Midbrain (tissue), 1 donor: Measurements from ENCODE around the gene GNA12.

Experiments used
- DNase-seq: peaks from one replicate; lab custom pipeline; 2025; lab: John Stamatoyannopoulos, UW

Gene GNA12

DNA sequence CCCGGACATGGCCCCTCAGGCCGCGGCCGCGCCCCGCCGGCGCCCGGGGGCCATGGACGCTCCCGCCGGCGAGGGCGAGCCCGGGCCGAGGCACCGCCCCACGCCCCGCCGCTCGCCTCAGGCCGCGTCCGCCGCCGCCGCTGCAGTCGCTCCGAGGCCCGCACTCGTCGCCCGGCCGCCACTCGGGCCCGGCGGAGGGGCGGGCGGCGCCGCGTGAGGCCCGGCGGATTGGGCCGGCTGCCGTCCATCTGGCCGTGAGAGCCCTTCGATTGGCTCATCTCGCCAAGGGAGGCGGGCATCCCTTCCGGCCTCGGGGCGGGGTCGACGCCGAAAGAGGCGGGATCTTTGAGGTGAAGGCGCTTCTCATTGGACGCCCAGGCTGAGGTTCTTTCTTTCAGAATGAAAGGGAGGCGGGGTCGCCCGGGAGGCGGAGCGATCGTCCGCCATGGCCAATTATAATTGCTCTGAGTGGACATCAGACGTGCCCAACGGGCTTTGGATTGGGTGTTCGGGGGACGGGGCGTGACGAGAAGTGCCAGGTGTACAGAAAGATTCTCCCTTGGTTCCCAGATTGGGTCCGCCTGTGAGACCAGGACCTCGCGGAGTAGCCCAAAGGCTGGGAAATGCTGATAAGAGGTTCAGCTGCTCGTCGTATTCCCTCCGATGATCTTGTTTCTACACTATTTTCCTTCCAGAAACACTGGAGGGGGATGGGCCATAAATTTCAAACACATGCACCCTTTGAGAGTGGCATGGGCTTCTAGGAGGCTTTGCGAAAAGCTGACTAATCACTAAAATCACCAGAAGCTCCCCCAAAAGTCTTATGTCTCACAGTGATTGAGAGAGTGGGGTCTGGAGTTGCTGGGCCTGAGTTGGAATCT, at the start of gene GNA12:
Gene GNA12 (minus strand): TSS at position 156 of the 881 bp plus-strand sequence. CDS start 147 bp downstream, at position 9.
- peak; percentile 98 for DNase-seq

DNA sequence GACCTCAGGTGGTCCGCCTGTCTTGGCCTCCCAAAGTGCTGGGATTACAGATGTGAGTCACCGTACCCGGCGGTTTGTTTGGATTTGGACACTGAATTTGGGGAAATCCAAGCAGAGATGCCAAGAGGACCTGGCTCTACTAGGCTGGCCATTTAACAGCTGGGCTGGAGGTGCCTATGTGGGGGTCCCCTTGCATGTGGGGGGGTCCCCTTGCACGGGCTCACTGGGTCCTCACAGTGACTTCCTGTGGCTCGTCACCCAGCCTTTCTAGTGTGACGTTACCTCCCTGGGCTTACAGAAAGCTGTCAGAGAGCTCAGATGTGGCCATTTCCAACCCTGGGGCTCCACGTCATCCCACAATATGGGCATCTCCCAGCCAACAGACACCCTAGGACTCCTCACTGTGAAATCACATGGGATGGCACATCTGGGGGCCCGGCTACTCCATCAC, 49.3 kb upstream of the GNA12 start:
- DNase-seq, result no peak

- no peak for DNase-seq
Measured at GRCh38 chr7:2892549-2892948, 48.4 kb upstream of the GNA12 start.

GRCh38 chr7:2887816-2888215, 43.7 kb upstream of the GNA12 start:
- DNase-seq, result peak; percentile 12

DNA sequence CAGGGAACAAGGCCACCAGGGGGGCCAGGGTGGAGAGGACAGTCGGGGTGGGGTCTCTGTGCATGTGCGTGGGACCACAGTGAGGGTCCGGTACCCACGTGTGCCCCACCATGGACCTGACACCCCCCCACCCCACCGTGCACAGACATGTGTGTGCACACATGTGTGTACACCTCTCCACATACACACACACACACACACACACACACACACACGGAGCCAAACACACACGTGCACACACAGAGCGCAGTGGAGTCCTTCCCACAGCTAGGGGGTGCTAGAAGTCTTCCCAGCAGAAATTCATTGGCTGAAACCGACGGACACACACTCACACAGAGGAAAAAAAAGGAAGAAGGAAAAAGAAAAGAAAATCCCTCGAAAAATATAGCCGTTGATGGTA, 42.8 kb upstream of the GNA12 start:
- peak; percentile 41 for DNase-seq

- no peak for DNase-seq
Measured at GRCh38 chr7:2886391-2886790, 42.3 kb upstream of the GNA12 start.

DNA sequence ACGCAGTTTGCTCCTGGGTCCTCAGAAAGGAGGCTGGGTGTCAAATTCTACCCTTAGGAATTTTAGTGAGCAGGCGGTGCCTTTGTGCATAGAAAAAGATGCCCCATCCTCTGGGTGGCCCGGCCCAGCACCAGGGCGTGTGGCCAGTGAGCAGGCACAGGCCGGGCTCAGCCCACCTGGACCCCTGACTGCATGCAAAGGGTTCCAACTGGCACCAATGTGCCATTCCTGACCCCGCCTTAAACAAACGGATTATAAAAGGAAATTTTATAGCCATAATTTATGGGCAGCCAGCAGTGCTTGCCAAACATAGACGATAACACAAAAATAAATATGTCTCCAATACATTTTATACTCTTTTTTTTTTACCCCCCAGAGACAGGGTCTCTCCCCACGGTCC, 40.1 kb upstream of the GNA12 start:
- DNase-seq, result no peak

- no peak for DNase-seq
Measured at GRCh38 chr7:2883101-2883500, 39.0 kb upstream of the GNA12 start.

- no peak for DNase-seq
Measured at GRCh38 chr7:2882111-2882510, 38.0 kb upstream of the GNA12 start.

DNA sequence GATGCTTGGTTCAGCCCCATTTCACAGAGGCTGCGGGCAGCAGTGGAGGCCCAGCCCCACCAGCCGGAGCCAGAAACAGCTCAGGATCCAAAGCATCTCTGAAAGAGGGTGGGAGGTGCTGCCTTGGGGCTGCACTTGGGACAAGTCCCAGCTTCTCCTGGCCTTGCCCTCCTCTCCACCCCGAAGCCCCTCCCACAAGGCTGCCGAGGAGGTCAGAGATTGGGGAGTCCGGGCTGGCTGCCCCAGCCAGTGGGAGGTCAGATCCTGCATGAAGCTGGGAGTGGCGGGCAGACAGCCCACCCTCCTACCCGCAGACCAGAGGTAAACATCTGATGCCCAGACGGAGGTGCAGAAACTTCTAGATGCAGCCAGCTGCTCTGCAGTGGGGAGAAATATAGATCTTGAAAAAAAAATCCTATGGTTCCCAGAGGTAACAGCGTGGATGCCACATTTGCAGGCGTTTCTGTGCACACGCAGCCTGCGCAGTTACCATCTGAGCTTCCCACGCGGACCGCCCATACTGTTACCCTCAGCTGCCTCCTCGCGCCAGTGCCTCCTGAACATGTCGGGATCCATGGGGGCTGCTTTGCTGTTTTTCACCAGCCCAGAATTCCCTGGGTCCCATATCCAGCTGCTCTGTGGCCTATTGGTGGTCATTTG, 36.9 kb upstream of the GNA12 start:
- no peak for DNase-seq

DNA sequence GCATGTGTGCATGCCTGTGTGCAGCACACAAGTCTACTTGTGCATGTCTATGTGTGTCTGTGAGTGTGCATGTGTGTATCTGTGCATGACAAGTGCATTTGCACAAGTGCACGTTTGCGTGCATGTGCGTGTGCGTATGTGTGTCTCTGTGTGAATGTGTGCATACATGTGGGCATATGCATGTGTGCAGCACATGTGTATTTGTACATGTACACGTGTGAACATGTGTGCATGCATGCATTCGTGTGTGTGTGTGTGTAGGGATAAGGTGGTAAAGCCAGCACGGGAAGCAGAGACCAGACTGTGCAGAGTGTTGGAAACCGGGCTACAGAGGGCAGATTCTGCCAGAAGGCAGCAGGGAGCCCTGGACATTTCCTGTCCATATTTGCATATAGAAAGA, 35.9 kb upstream of the GNA12 start:
- DNase-seq, result no peak

- DNase-seq, result no peak
Measured at GRCh38 chr7:2879354-2879753, 35.2 kb upstream of the GNA12 start.

GRCh38 chr7:2878306-2878705, 34.2 kb upstream of the GNA12 start:
- DNase-seq, result no peak

DNA sequence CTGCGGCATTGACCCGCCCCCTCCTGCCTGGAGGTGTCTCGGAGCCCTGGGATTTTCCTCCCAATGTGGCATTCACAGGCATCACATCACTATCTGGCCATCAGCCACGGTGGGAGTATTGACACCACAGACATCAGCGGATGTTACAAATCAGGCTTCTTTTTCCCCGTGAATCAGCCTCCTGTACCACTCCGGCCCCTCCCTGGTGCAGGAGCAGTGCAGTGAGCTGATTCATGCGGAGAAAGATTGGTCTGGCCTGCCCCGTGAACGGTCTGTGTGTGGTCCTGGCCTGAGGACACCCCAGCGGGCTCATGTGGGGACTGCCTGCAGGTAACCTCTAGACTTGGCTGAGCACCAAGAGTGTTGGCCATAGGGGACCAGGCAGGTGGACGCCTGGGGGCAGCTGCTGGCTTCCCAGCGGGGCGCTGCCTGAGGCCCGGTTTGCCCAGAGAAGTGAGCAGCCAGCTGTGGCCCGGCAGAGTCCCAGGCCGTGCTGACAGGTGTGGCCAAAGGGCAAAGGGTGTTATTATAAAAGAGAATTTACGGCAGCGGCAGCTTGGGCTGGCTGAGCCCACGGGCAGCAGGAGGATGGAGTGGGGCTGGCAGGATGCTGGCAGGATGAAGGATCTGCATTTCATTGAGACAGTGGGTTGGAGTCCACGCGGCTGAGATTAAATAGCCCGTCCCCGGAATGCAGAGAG, 32.1 kb upstream of the GNA12 start:
- no peak for DNase-seq

DNA sequence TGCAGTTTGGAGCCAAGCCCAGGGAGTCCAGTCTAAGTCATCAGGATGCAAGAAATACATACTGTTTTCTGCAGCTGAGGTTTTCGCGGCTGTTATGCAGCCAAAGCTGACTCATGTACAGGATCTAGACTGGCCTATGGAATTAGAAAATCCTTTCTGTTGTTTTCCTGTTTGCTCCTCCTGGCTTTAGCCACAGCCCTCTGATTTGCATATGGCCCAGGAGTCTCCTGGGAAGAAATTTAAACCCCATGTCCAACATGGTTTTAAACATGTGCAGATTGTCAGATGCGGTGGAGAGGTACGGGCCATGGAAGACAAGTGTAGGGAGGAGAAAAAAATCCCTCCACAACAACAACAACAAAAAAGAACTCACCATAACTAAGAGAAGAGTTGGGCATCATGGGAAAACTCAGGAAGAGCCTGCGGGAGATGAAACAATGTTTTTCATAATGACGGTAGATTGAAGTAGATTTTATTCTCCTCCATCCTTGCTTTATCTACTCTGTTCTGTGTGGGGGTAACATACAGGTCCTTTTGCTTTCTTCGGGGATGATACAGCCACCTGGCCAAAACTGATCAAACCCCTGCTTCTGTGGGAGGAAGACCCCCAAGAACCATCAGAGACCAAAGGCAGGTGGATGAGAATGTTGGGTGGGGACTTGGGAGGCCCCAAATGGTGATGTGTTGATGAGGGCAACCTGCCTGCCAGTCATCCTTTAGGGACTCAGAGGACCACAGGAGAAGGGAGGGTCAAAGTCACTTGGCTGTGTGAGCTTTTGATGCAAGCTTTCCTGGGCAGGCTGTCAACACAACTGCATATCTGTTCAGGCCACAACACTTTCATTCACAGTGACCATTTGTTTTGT, 29.8 kb upstream of the GNA12 start:
- no peak for DNase-seq

- DNase-seq, result no peak
Measured at GRCh38 chr7:2873146-2873545, 29.0 kb upstream of the GNA12 start.

DNA sequence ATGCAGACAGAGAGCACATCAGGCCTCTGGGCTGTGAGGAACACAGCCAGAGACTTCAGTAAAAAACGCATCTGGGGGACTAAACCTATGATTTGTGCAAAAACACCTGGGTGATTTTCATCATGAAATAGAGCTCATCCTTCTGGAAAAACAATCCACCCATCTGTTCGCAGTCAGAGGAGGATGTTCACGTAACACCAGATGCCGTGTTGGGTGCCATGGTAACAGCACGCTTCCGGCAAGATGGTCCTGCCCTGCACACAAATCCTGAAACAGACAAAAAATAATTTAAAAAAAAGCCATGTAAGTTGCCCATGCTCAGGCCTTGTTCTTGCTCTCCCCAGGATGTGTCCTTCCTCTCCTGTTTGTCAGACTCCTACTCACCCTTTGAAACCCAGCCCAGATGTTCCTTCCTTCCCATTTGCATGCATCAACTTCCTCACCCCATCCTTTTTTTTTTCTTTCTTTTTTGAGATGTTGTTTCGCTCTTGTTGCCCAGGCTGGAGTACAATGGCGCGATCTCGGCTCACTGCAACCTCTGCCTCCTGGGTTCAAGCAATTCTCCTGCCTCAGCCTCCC, 28.3 kb upstream of the GNA12 start:
- no peak for DNase-seq

DNA sequence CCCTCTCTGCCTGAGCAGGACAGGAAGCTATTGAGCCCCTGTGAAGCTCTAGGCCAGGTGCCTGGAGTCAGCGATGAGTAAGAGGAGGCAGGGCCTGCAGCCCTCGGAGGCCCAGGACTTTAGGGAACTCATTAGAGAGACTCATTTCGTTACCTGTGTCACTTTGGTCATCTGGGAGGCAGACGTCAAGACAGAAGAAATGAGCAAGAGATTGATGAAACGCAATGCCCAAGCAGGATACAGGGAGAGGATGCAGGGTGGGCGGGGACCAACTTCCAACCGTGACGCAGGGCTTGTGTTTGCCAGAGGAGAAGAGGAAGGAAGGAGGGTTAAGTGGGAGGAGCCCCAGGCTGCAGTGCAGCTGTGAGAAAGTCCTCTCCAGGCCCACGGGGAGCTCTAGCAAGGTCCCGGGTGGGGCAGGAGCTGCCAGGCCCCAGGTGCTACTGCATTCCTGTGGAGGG, 26.4 kb upstream of the GNA12 start:
- DNase-seq, result no peak

- no peak for DNase-seq
Measured at GRCh38 chr7:2869981-2870380, 25.9 kb upstream of the GNA12 start.

DNA sequence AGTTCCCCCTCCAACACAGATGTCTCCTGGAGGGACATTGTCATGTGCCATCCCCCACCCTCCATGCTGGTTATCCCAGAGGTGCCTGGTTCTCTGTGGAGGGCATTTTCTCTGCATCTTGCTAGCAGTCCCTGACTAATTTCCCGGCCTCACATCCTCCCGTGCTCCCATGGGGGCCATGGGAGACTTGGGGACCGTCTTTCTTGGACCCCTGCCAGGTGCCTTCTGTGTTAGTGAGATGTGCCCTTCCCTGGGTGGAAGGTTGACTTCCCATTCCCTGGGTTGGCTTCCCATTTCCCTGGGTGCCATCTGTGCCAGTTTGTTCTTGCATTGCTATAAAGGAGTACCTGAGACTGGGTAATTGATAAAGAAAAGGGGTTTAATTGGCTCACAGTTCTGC, 22.5 kb upstream of the GNA12 start:
- no peak for DNase-seq

DNA sequence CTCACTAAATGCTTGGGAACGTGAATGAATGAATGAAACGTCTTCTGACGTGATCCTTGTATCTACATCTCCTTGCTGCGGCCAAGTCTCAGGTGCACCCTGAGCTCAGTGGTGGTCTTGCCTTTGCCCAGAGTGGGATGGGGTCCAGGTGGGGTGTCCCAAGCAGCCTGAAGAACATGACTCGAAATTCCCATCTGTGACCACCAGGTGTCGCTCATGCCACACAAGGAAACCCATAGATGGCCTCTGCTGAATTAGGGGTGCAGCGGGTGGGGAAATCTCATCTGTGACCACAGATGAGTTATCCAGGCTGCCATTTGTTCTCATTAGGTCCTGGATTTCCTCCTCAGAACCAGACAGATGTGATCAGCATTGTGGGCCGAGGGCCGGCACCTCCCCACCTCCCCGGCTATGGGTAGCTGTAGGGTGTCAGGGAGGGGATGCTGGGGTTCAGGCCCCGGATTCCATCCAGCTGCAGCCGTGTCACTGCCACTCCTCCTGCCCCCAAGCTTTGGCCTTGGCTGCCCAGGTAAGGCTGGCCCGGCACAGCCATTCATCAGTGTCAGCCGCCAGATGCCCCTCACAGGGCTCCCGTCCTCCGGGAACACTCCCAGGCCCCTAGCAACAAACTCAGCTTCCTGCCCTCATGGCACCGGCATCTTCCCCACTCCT, 21.0 kb upstream of the GNA12 start:
- peak; percentile 53 for DNase-seq
